HEK293T (cell line): Measurements from ENCODE around the gene MMRN1.

Experiments used
- ARNT ChIP-seq: fragments of 450-650 bp; IDR thresholded peaks from 2 replicates; pipeline ENCODE4 v1.6.1; 2017; ENCODE audit warnings: mild to moderate bottlenecking
- BHLHE40 ChIP-seq: fragments of 450-650 bp; IDR thresholded peaks from 2 replicates; pipeline ENCODE4 v1.6.1; 2016; ENCODE audit warnings: mild to moderate bottlenecking, moderate library complexity, borderline replicate concordance
- ELF4 ChIP-seq: fragments of 450-650 bp; IDR thresholded peaks from 2 replicates; pipeline ENCODE4 v1.6.1; 2017; ENCODE audit warnings: antibody characterized with exemption
- FOXA1 ChIP-seq: fragments of 450-650 bp; IDR thresholded peaks from 2 replicates; pipeline ENCODE4 v1.6.1; 2016; ENCODE audit warnings: mild to moderate bottlenecking
- FOXK2 ChIP-seq: fragments of 450-650 bp; IDR thresholded peaks from 2 replicates; pipeline ENCODE4 v1.6.1; 2016; ENCODE audit warnings: mild to moderate bottlenecking
- FOXM1 ChIP-seq: fragments of 450-650 bp; IDR thresholded peaks from 2 replicates; pipeline ENCODE4 v1.6.1; 2017; ENCODE audit warnings: mild to moderate bottlenecking, borderline replicate concordance
- L3MBTL2 ChIP-seq: fragments of 450-650 bp; conservative IDR thresholded peaks from 2 replicates; pipeline ENCODE4 v1.6.1; 2016; ENCODE audit warnings: mild to moderate bottlenecking
- LEF1 ChIP-seq: fragments of 450-650 bp; IDR thresholded peaks from 2 replicates; pipeline ENCODE4 v1.6.1; 2017; ENCODE audit warnings: mild to moderate bottlenecking, borderline replicate concordance
- NFRKB ChIP-seq: fragments of 450-650 bp; IDR thresholded peaks from 2 replicates; pipeline ENCODE4 v1.6.1; 2016; ENCODE audit warnings: mild to moderate bottlenecking, moderate library complexity
- SP1 ChIP-seq: fragments of 450-650 bp; IDR thresholded peaks from 2 replicates; pipeline ENCODE4 v1.6.1; 2017
- SUZ12 ChIP-seq: fragments of 450-650 bp; IDR thresholded peaks from 2 replicates; pipeline ENCODE4 v1.6.1; 2016; ENCODE audit warnings: mild to moderate bottlenecking
- TARDBP ChIP-seq: fragments of 450-650 bp; IDR thresholded peaks from 2 replicates; pipeline ENCODE4 v1.6.1; 2016

- no peak for TF ChIP-seq ARNT
- TF ChIP-seq BHLHE40: no peak
- no peak for TF ChIP-seq FOXM1
- TF ChIP-seq TARDBP: no peak
- no peak for TF ChIP-seq ELF4
- no peak for TF ChIP-seq SP1
- no peak for TF ChIP-seq FOXK2
- TF ChIP-seq NFRKB: no peak
- no peak for TF ChIP-seq SUZ12
- no peak for TF ChIP-seq L3MBTL2
- TF ChIP-seq LEF1: no peak
- no peak for TF ChIP-seq FOXA1
These were observed 98.1 kb downstream of the MMRN1 start for GRCh38 chr4:89992744-89993143.
